NCI-H2107 treated with DMSO at 0.1 percent for 48 hours (cell line): Measurements from ENCODE around the gene PCDHGB2.
"Not testable (repeated sequence)": the region's sequence is repeated elsewhere in the genome, so short reads cannot be mapped to it uniquely, and the experiment has no call there.

ENCODE experiments used
- DNase-seq: peaks from one replicate; lab custom pipeline; 2025; ENCODE audit not compliant: unreplicated experiment; lab: John Stamatoyannopoulos, UW

PCDHGB2 gene

GRCh38 chr5:141359790-141360426, at the start of gene PCDHGB2:
Gene PCDHGB2 (plus strand): TSS chr5:141359994. CDS start chr5:141360136, 142 bp downstream.
- no peak for DNase-seq

- DNase-seq = no peak
Measured at GRCh38 chr5:141313711-141314110, 46.1 kb upstream of the PCDHGB2 start.

- not testable (repeated sequence) for DNase-seq
Measured at GRCh38 chr5:141316963-141317362, 42.8 kb upstream of the PCDHGB2 start.

GRCh38 chr5:141319202-141319601, 40.6 kb upstream of the PCDHGB2 start:
- no peak for DNase-seq

GRCh38 chr5:141319699-141320098, 40.1 kb upstream of the PCDHGB2 start:
- no peak for DNase-seq

GRCh38 chr5:141320225-141321169, 39.3 kb upstream of the PCDHGB2 start, which contains the start of gene TAF7:
Gene TAF7 (minus strand): TSS chr5:141320784. CDS start chr5:141320044, 740 bp downstream.
- DNase-seq = peak; percentile 60

- no peak for DNase-seq
Measured at GRCh38 chr5:141322261-141322660, 37.5 kb upstream of the PCDHGB2 start.

- DNase-seq = no peak
Measured at GRCh38 chr5:141326088-141326854, 33.5 kb upstream of the PCDHGB2 start.

- DNase-seq = no peak
Measured at GRCh38 chr5:141328231-141328630, 31.6 kb upstream of the PCDHGB2 start.

GRCh38 chr5:141330299-141331080, 29.3 kb upstream of the PCDHGB2 start, which contains the start of gene PCDHGA1:
Gene PCDHGA1 (plus strand): TSS chr5:141330514.
- no peak for DNase-seq

GRCh38 chr5:141332571-141332970, 27.2 kb upstream of the PCDHGB2 start:
- DNase-seq = not testable (repeated sequence)

GRCh38 chr5:141338538-141339306, 21.1 kb upstream of the PCDHGB2 start, which contains the start of gene PCDHGA2:
Gene PCDHGA2 (plus strand): TSS chr5:141338760.
- no peak for DNase-seq

- not testable (repeated sequence) for DNase-seq
Measured at GRCh38 chr5:141340781-141341354, 18.9 kb upstream of the PCDHGB2 start.

- no peak for DNase-seq
Measured at GRCh38 chr5:141342773-141343172, 17.0 kb upstream of the PCDHGB2 start.

GRCh38 chr5:141343242-141343952, 16.4 kb upstream of the PCDHGB2 start, which contains the start of gene PCDHGA3:
Gene PCDHGA3 (plus strand): TSS chr5:141343829. CDS start chr5:141344034, 205 bp downstream.
- DNase-seq = no peak

- DNase-seq = no peak
Measured at GRCh38 chr5:141343953-141344463, 15.8 kb upstream of the PCDHGB2 start.

- DNase-seq = no peak
Measured at GRCh38 chr5:141345327-141345726, 14.5 kb upstream of the PCDHGB2 start.

- not testable (repeated sequence) for DNase-seq
Measured at GRCh38 chr5:141346017-141346416, 13.8 kb upstream of the PCDHGB2 start.
